Measurements from ENCODE around the gene UBIAD1. TPM values are rescaled to one million over a fixed set of nuclear protein-coding genes. Genes with fewer than 3 reads are reported as not detected.

UBIAD1 gene
- total and polyA plus RNA-seq, 9 of the 15 experiments (the other 6 are each of a cell fraction or from before 2014, with no cell fraction given) = 6.2 to 34.3 (median 22.3) TPM

- Histone ChIP-seq H3K27ac (ENCODE audit: extremely low read depth, low read depth, low read length) (no peak overlapping the region), H3K4me3 (no peak overlapping the region), H3K4me1 (replicated peaks in 1 of 2; ENCODE audit: control insufficient read depth in 2 of 2, insufficient read depth in 2 of 2, low read length in 2 of 2) (no peaks in the 10 kb centered on the region), H3K9me1 (ENCODE audit: control insufficient read depth, insufficient read depth, low read length) (no peaks in the 10 kb centered on the region), H3K9me3 (replicated peaks; ENCODE audit: control insufficient read depth, insufficient read depth, low read depth, low read length) (no peaks in the 10 kb centered on the region), H3K4me2 (ENCODE audit: insufficient read depth, low read length) (no peak overlapping the region), H3K9ac (ENCODE audit: insufficient read depth in 1 of 2, low read depth in 2 of 2, low read length in 2 of 2) (no peak overlapping the region), H2AFZ (ENCODE audit: low read depth, low read length) (no peak overlapping the region), H4K20me1 (replicated peaks; ENCODE audit: control insufficient read depth, insufficient read depth, low read length) (no peaks in the 10 kb centered on the region), H3K36me3 (ENCODE audit: control insufficient read depth, insufficient read depth, low read length) (peaks cover 93% of the 10 kb centered on the region), H3K79me2 (ENCODE audit: control insufficient read depth, insufficient read depth, low read length) (no peaks in the 10 kb centered on the region), H3K27me3 (ENCODE audit: control insufficient read depth in 2 of 2, insufficient read depth in 2 of 2, low read length in 2 of 2) (no peaks in the 10 kb centered on the region)
- ATAC-seq (no peak), FAIRE-seq (no peak), DNase-seq (ENCODE audit: extremely low read depth in 1 of 4, low spot score in 3 of 4) (no peak)
- in situ Hi-C loops (cut with MboI) (no loop called here), intact Hi-C loops (cut with micrococcal nuclease) (loop anchor here (5.0 kb wide), 1 partner anchor 196 kb away; no protein-coding TSS in a partner anchor)
- POLR2A ChIA-PET = interaction anchor here (0.7 kb wide), 1 partner anchor 12 kb away, joined by 3 read pairs; no protein-coding TSS in a partner anchor
- CTCF ChIA-PET (ENCODE audit: low intra/inter-chr PET ratio) = no interaction called here
- 96% methylated on average over 2 of the region's 2 CpGs for WGBS (ENCODE audit: insufficient coverage, low coverage, missing lambda C conversion rate)
- no TSS peak for BruUV-seq (replicated peaks)
- TF ChIP-seq NR2C2 (CRISPR knock-in tag; IDR thresholded peaks at IDR 0.05) (no peak), NR2C2 (tag; IDR thresholded peaks at IDR 0.05) (no peak), HNRNPUL1 (IDR thresholded peaks at IDR 0.05; ENCODE audit: low read length) (no peak), SMARCA4 (IDR thresholded peaks at IDR 0.05) (no peak), ESRRB (CRISPR knock-in tag; IDR thresholded peaks at IDR 0.05; ENCODE audit: borderline replicate concordance) (no peak), RAD21 (CRISPR knock-in tag; conservative IDR thresholded peaks at IDR 0.05 in 1 of 2, IDR thresholded peaks at IDR 0.05 in 1 of 2) (no peak), CREB3L1 (IDR thresholded peaks at IDR 0.05; ENCODE audit: borderline replicate concordance, low read depth) (no peak)
- TF ChIP-seq, protein P1, sequence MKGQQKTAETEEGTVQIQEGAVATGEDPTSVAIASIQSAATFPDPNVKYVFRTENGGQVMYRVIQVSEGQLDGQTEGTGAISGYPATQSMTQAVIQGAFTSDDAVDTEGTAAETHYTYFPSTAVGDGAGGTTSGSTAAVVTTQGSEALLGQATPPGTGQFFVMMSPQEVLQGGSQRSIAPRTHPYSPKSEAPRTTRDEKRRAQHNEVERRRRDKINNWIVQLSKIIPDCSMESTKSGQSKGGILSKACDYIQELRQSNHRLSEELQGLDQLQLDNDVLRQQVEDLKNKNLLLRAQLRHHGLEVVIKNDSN (CRISPR knock-in tag; IDR thresholded peaks at IDR 0.05) = no peak
- TF ChIP-seq, protein P2, sequence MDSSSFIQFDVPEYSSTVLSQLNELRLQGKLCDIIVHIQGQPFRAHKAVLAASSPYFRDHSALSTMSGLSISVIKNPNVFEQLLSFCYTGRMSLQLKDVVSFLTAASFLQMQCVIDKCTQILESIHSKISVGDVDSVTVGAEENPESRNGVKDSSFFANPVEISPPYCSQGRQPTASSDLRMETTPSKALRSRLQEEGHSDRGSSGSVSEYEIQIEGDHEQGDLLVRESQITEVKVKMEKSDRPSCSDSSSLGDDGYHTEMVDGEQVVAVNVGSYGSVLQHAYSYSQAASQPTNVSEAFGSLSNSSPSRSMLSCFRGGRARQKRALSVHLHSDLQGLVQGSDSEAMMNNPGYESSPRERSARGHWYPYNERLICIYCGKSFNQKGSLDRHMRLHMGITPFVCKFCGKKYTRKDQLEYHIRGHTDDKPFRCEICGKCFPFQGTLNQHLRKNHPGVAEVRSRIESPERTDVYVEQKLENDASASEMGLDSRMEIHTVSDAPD (CRISPR knock-in tag; IDR thresholded peaks at IDR 0.05) = no peak
- TF ChIP-seq, protein P3, sequence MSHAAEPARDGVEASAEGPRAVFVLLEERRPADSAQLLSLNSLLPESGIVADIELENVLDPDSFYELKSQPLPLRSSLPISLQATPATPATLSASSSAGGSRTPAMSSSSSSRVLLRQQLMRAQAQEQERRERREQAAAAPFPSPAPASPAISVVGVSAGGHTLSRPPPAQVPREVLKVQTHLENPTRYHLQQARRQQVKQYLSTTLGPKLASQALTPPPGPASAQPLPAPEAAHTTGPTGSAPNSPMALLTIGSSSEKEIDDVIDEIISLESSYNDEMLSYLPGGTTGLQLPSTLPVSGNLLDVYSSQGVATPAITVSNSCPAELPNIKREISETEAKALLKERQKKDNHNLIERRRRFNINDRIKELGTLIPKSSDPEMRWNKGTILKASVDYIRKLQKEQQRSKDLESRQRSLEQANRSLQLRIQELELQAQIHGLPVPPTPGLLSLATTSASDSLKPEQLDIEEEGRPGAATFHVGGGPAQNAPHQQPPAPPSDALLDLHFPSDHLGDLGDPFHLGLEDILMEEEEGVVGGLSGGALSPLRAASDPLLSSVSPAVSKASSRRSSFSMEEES (CRISPR knock-in tag; IDR thresholded peaks at IDR 0.05) = no peak
- TF ChIP-seq, protein P4, sequence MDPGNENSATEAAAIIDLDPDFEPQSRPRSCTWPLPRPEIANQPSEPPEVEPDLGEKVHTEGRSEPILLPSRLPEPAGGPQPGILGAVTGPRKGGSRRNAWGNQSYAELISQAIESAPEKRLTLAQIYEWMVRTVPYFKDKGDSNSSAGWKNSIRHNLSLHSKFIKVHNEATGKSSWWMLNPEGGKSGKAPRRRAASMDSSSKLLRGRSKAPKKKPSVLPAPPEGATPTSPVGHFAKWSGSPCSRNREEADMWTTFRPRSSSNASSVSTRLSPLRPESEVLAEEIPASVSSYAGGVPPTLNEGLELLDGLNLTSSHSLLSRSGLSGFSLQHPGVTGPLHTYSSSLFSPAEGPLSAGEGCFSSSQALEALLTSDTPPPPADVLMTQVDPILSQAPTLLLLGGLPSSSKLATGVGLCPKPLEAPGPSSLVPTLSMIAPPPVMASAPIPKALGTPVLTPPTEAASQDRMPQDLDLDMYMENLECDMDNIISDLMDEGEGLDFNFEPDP (CRISPR knock-in tag; IDR thresholded peaks at IDR 0.05) = no peak
- TF ChIP-seq, protein P5, sequence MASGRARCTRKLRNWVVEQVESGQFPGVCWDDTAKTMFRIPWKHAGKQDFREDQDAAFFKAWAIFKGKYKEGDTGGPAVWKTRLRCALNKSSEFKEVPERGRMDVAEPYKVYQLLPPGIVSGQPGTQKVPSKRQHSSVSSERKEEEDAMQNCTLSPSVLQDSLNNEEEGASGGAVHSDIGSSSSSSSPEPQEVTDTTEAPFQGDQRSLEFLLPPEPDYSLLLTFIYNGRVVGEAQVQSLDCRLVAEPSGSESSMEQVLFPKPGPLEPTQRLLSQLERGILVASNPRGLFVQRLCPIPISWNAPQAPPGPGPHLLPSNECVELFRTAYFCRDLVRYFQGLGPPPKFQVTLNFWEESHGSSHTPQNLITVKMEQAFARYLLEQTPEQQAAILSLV (tag; IDR thresholded peaks at IDR 0.05) = no peak
Observed at GRCh38 chr1:11233208-11233607, 39.8 kb upstream of the UBIAD1 start.
